CD4-positive, alpha-beta T cell (primary cell): ENCODE data around the gene ABCG1. TPM values are rescaled to one million over a fixed set of nuclear protein-coding genes. Genes with fewer than 3 reads are reported as not detected.

Experiments used
- ATAC-seq: fragments of 200-7000 bp; cut with Tn5 transposase; one replicate; pipeline ENCODE4 v1.10.0; 2022; ENCODE audit warnings: mild to moderate bottlenecking; ENCODE audit not compliant: poor library complexity
- CTCF ChIA-PET: fragments of 350-600 bp; sonication (Branson Sonifier 250); formaldehyde crosslinking; loops from one replicate; lab custom pipeline; 2021; ENCODE audit warnings: antibody characterized with exemption, inconsistent platforms; lab: Charles Lee
- POLR2A ChIA-PET: fragments of 350-600 bp; sonication (Branson Sonifier 250); formaldehyde crosslinking; loops from one replicate; lab custom pipeline; 2021; ENCODE audit warnings: antibody characterized with exemption, inconsistent platforms; lab: Charles Lee
- DNase-seq, 14 experiments: peaks; one replicate each; pipeline ENCODE4 v3.0.0-alpha.2; 2013 to 2020; ENCODE audit warnings: mixed read lengths in 2 of 14
- H3K27ac ChIP-seq, 2 donors: one replicate each; pipeline versions ENCODE4 v1.5.1 to v1.7.0; 2013; ENCODE audit warnings: low read length in 2 of 2, low read depth in 1 of 2, mild to moderate bottlenecking in 1 of 2
- H3K27me3 ChIP-seq, 2 experiments: 1 replicate in 1 of 2; 2 replicates in 1 of 2; pipeline versions ENCODE4 v1.6.1 to v1.7.0; 2013; ENCODE audit warnings: low read length in 2 of 2, control low read depth in 1 of 2, mild to moderate bottlenecking in 1 of 2, moderate library complexity in 1 of 2; ENCODE audit not compliant: insufficient read depth in 2 of 2, control insufficient read depth in 1 of 2
- H3K36me3 ChIP-seq: one replicate; pipeline ENCODE4 v1.6.1; 2013; ENCODE audit warnings: low read length, control low read depth; ENCODE audit not compliant: insufficient read depth
- H3K4me1 ChIP-seq: one replicate; pipeline ENCODE4 v1.6.1; 2013; ENCODE audit warnings: low read length, control low read depth; ENCODE audit not compliant: insufficient read depth
- H3K4me3 ChIP-seq: one replicate; pipeline ENCODE4 v1.5.1; 2013; ENCODE audit warnings: mild to moderate bottlenecking, low read length, moderate library complexity
- H3K9me3 ChIP-seq, 2 experiments: 1 replicate in 1 of 2; 2 replicates in 1 of 2; pipeline versions ENCODE4 v1.6.1 to v1.7.0; 2013; ENCODE audit warnings: low read length in 2 of 2, mild to moderate bottlenecking in 2 of 2, control low read depth in 1 of 2, moderate library complexity in 1 of 2; ENCODE audit not compliant: control insufficient read depth in 1 of 2, insufficient read depth in 1 of 2
- H3K27ac Mint-ChIP-seq: one replicate; pipeline ENCODE4 v1.8.0; 2020; ENCODE audit warnings: mixed read lengths
- H3K27me3 Mint-ChIP-seq: one replicate; pipeline ENCODE4 v1.8.0; 2021; ENCODE audit warnings: mixed read lengths
- H3K36me3 Mint-ChIP-seq: one replicate; pipeline ENCODE4 v1.8.0; 2021; ENCODE audit warnings: low read depth, mixed read lengths
- H3K4me1 Mint-ChIP-seq: one replicate; pipeline ENCODE4 v1.8.0; 2021; ENCODE audit warnings: low read depth, mixed read lengths
- H3K4me3 Mint-ChIP-seq: one replicate; pipeline ENCODE4 v1.8.0; 2020; ENCODE audit warnings: mild to moderate bottlenecking, mixed read lengths
- H3K9me3 Mint-ChIP-seq: one replicate; pipeline ENCODE4 v1.8.0; 2020; ENCODE audit warnings: mixed read lengths
- CTCF ChIP-seq: fragments of 200-600 bp; IDR thresholded peaks from one replicate; pipeline ENCODE4 v1.8.0; 2022; ENCODE audit warnings: antibody characterized with exemption, mild to moderate bottlenecking
- intact Hi-C, 2 experiments: fragments of 100-400 bp; cut with DNase I in 1 of 2; cut with micrococcal nuclease in 1 of 2; formaldehyde crosslinking; loops; one replicate each; pipeline versions ENCODE4 v1.15.1 to v1.9.0; 2023 to 2025; cut with DNase I, micrococcal nuclease
- total RNA-seq, 174 experiments: library from RNA in 2 of 174; stranded (reverse) in 2 of 174; gene quantifications; one replicate each; pipeline ENCODE4 v1.2.3 and lab custom pipeline; 2021 to 2026

ABCG1 gene
- total RNA-seq, 2 experiments from 2014 or later, result 109 to 116 TPM

- Mint-ChIP-seq H3K4me1 (peaks cover 53% of the 10 kb centered on the region), H3K36me3 (no peaks in the 10 kb centered on the region), H3K27me3 (no peaks in the 10 kb centered on the region), H3K9me3 (no peaks in the 10 kb centered on the region), H3K4me3 (no peak overlapping the region), H3K27ac (peak overlapping the region; percentile 27)
- Histone ChIP-seq H3K27me3 (no peaks in the 10 kb centered on the region), H3K4me1 (peaks cover 33% of the 10 kb centered on the region), H3K27ac (no peak overlapping the region), H3K36me3 (no peaks in the 10 kb centered on the region), H3K9me3 (no peaks in the 10 kb centered on the region), H3K4me3 (no peak overlapping the region)
- ChIA-PET POLR2A (no interaction called here), CTCF (no interaction called here)
- TF ChIP-seq CTCF, result no peak
- ATAC-seq, result no peak
- peak in 1 of 14 experiments; percentile 1 for DNase-seq
- intact Hi-C loops, result no loop called here
Measured at GRCh38 chr21:42202321-42202720, 16.6 kb upstream of the ABCG1 start.

- CTCF ChIA-PET, result no interaction called here
- Mint-ChIP-seq H3K9me3 (no peaks in the 10 kb centered on the region), H3K36me3 (no peaks in the 10 kb centered on the region), H3K27ac (no peak overlapping the region), H3K27me3 (no peaks in the 10 kb centered on the region), H3K4me3 (no peak overlapping the region), H3K4me1 (peaks cover 43% of the 10 kb centered on the region)
- no peak for DNase-seq
- H3K4me3 ChIP-seq, result no peak overlapping the region
- no peak overlapping the region for H3K27ac ChIP-seq
- H3K9me3 ChIP-seq, result no peaks in the 10 kb centered on the region
- no peak for ATAC-seq
- H3K27me3 ChIP-seq, result no peaks in the 10 kb centered on the region
- POLR2A ChIA-PET, result no interaction called here
- intact Hi-C loops, result no loop called here
- no peaks in the 10 kb centered on the region for H3K36me3 ChIP-seq
- TF ChIP-seq CTCF, result no peak
- peaks cover 30% of the 10 kb centered on the region for H3K4me1 ChIP-seq
Measured at GRCh38 chr21:42203321-42203720, 15.6 kb upstream of the ABCG1 start.

GRCh38 chr21:42203936-42204335 lies 15.0 kb upstream of the ABCG1 start:
- no peaks in the 10 kb centered on the region for H3K9me3 ChIP-seq

More at GRCh38 chr21:42203936-42204335, 15.0 kb upstream of the ABCG1 start:
- no peak overlapping the region for H3K4me3 Mint-ChIP-seq
- POLR2A ChIA-PET, result no interaction called here
- Histone ChIP-seq H3K4me3 (no peak overlapping the region), H3K27me3 (no peaks in the 10 kb centered on the region), H3K36me3 (no peaks in the 10 kb centered on the region), H3K27ac (no peak overlapping the region), H3K4me1 (peaks cover 27% of the 10 kb centered on the region)
- no peak overlapping the region for H3K27ac Mint-ChIP-seq
- DNase-seq (no peak), ATAC-seq (no peak)
- H3K9me3 Mint-ChIP-seq, result no peaks in the 10 kb centered on the region
- no peak for TF ChIP-seq CTCF
- H3K27me3 Mint-ChIP-seq, result no peaks in the 10 kb centered on the region
- peaks cover 37% of the 10 kb centered on the region for H3K4me1 Mint-ChIP-seq
- CTCF ChIA-PET, result no interaction called here
- no peaks in the 10 kb centered on the region for H3K36me3 Mint-ChIP-seq
- intact Hi-C loops, result no loop called here
